Measurements from ENCODE around the gene PRRX1.

Gene PRRX1

GRCh38 chr1:170698301-170699275 lies 34.7 kb downstream of the PRRX1 start:
- no peak for DNase-seq (ENCODE audit: extremely low read depth, low read depth)

GRCh38 chr1:170699696-170700095 lies 35.8 kb downstream of the PRRX1 start:
- DNase-seq (ENCODE audit: extremely low read depth, low read depth), result no peak
- TF ChIP-seq, protein P1, sequence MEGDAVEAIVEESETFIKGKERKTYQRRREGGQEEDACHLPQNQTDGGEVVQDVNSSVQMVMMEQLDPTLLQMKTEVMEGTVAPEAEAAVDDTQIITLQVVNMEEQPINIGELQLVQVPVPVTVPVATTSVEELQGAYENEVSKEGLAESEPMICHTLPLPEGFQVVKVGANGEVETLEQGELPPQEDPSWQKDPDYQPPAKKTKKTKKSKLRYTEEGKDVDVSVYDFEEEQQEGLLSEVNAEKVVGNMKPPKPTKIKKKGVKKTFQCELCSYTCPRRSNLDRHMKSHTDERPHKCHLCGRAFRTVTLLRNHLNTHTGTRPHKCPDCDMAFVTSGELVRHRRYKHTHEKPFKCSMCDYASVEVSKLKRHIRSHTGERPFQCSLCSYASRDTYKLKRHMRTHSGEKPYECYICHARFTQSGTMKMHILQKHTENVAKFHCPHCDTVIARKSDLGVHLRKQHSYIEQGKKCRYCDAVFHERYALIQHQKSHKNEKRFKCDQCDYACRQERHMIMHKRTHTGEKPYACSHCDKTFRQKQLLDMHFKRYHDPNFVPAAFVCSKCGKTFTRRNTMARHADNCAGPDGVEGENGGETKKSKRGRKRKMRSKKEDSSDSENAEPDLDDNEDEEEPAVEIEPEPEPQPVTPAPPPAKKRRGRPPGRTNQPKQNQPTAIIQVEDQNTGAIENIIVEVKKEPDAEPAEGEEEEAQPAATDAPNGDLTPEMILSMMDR (IDR thresholded peaks at IDR 0.05; ENCODE audit: low read depth, low read length), result no peak

More at GRCh38 chr1:170698301-170699275, 34.7 kb downstream of the PRRX1 start:
- TF ChIP-seq, protein P1 (IDR thresholded peaks at IDR 0.05; ENCODE audit: low read depth, low read length), result no peak

- TF ChIP-seq, protein P1 (IDR thresholded peaks at IDR 0.05; ENCODE audit: low read depth, low read length), result no peak
Measured at GRCh38 chr1:170700842-170701615, 37.1 kb downstream of the PRRX1 start.

DNA sequence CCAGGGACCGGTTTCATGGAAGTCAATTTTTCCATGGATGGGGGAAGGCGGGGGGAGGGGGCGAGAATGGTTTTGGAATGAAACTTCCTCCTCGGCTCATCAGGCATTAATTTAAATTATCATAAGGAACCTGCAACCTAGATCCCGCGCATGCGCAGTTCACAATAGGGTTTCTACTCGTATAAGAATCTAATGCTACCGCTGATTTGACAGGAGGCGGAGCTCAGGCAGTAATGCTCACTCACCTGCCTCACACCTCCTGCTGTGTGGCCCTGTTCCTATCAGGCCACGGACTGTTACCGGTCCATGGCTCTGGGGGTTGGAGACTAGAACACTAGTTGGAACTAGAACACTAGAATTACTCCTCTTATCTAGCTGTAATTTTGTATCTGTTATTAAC lies 38.0 kb downstream of the PRRX1 start:
- TF ChIP-seq, protein P1 (IDR thresholded peaks at IDR 0.05; ENCODE audit: low read depth, low read length), result no peak
- DNase-seq (ENCODE audit: extremely low read depth, low read depth), result no peak

More at GRCh38 chr1:170700842-170701615, 37.1 kb downstream of the PRRX1 start:
- no peak for DNase-seq (ENCODE audit: extremely low read depth, low read depth)

DNA sequence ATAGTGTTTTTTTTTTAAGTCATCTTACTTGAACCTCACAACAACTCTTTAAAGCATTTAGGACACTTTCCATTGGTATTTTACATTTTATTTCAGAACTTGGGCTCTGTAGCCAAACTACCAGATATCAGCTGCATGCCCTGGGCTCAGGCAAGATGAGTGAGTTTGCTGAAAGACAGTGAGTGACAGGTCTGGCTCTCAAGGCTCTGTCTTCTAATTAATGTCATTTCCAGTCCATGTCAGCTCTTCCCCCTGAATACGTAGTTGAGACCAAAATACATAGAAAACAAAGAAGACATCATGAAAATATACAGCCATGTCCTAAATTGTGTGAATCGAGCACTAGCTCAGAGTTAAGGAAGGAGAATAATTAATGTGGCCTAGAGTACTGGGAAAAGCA lies 39.7 kb downstream of the PRRX1 start:
- TF ChIP-seq, protein P1 (IDR thresholded peaks at IDR 0.05; ENCODE audit: low read depth, low read length), result no peak
- no peak for DNase-seq (ENCODE audit: extremely low read depth, low read depth)

DNA sequence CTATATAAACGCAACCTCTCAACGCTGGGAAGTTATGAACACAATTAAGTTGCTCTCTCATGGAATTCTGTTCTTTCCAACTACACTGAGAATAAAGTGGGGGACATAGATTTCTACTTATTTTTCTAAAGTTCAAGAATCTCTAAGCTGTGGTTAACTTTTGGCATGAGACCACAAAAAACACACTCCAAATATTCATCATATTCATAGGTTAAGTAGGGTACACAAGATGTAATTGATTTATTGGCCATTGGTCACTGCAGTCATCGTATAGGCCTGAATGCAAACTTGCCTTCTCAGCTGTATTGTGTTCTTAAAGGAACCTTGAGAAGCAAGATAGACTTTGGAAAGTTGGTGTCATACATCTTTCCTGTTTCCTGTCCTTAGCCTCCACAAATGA lies 40.3 kb downstream of the PRRX1 start:
- TF ChIP-seq, protein P1 (IDR thresholded peaks at IDR 0.05; ENCODE audit: low read depth, low read length), result no peak
- DNase-seq (ENCODE audit: extremely low read depth, low read depth), result no peak

DNA sequence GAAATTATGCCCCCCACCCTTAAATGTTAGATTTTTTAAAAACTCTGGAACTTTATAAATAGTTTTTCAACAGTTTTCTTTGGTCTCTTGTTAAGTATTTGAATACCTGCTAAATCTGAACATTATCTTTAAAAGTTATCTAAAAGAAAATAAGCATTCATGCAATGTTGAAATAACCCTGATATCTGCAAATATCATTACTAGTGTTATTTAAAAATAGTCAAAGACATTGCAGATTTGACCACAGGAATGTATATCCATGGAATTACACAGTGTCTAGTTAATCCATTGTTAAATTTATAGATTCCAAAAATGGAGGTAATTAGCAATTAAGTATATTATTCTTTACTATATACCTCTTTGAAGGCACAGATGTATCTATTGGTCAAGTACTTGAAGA lies 42.0 kb downstream of the PRRX1 start:
- TF ChIP-seq, protein P1 (IDR thresholded peaks at IDR 0.05; ENCODE audit: low read depth, low read length), result no peak
- no peak for DNase-seq (ENCODE audit: extremely low read depth, low read depth)
